ENCODE measurements around the gene GPX1.

The GPX1 gene

DNA sequence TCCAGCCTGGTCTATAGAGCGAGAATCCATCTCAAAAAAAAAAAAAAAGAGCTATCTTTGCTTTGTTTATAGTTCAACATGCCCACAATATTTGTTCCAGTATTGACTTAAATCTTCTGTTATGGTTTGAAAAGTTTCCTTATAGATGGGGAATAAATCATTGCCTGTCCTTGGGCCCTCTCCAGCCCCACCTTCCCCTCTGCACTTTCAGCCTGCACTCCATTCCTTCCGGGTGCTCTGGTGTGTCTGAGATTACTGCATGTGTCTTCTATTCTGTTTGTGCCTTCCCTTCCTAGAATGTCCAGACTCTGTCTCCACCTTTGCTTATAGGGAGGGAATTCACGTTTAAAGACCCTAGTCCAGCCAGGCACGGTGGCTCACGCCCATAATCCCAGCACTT is 25.2 kb upstream of the GPX1 start:
- Histone ChIP-seq H3K36me3 (ENCODE audit: insufficient read depth, low read length) (peaks cover 65% of the 10 kb centered on the region), H3K9ac (ENCODE audit: low read length) (no peak overlapping the region), H3K4me3 (ENCODE audit: low read depth, low read length, poor library complexity, severe bottlenecking) (no peak overlapping the region), H3F3A (ENCODE audit: insufficient read depth, low read length) (no peaks in the 10 kb centered on the region), H3K4me2 (ENCODE audit: low read length) (no peak overlapping the region), H3K9me3 (ENCODE audit: low read length) (peaks cover 13% of the 10 kb centered on the region), H3K9me2 (ENCODE audit: low read depth, low read length) (no peaks in the 10 kb centered on the region), H3K4me1 (ENCODE audit: insufficient read depth, low read length, severe bottlenecking) (peaks cover 6% of the 10 kb centered on the region), H2AFZ (ENCODE audit: low read length) (no peak overlapping the region), H3K27ac (ENCODE audit: low read depth, low read length, poor library complexity, severe bottlenecking) (no peak overlapping the region), H3K27me3 (ENCODE audit: insufficient read depth, low read length) (no peaks in the 10 kb centered on the region), H3K79me2 (ENCODE audit: insufficient read depth, low read length) (peaks cover 94% of the 10 kb centered on the region), H4K20me1 (ENCODE audit: insufficient read depth, low read length) (no peaks in the 10 kb centered on the region)
- TF ChIP-seq, protein P1, sequence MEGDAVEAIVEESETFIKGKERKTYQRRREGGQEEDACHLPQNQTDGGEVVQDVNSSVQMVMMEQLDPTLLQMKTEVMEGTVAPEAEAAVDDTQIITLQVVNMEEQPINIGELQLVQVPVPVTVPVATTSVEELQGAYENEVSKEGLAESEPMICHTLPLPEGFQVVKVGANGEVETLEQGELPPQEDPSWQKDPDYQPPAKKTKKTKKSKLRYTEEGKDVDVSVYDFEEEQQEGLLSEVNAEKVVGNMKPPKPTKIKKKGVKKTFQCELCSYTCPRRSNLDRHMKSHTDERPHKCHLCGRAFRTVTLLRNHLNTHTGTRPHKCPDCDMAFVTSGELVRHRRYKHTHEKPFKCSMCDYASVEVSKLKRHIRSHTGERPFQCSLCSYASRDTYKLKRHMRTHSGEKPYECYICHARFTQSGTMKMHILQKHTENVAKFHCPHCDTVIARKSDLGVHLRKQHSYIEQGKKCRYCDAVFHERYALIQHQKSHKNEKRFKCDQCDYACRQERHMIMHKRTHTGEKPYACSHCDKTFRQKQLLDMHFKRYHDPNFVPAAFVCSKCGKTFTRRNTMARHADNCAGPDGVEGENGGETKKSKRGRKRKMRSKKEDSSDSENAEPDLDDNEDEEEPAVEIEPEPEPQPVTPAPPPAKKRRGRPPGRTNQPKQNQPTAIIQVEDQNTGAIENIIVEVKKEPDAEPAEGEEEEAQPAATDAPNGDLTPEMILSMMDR (IDR thresholded peaks at IDR 0.05; ENCODE audit: low read length), result no peak
- TF ChIP-seq EZH2 (IDR thresholded peaks at IDR 0.05; ENCODE audit: borderline replicate concordance, low read length), result no peak

DNA sequence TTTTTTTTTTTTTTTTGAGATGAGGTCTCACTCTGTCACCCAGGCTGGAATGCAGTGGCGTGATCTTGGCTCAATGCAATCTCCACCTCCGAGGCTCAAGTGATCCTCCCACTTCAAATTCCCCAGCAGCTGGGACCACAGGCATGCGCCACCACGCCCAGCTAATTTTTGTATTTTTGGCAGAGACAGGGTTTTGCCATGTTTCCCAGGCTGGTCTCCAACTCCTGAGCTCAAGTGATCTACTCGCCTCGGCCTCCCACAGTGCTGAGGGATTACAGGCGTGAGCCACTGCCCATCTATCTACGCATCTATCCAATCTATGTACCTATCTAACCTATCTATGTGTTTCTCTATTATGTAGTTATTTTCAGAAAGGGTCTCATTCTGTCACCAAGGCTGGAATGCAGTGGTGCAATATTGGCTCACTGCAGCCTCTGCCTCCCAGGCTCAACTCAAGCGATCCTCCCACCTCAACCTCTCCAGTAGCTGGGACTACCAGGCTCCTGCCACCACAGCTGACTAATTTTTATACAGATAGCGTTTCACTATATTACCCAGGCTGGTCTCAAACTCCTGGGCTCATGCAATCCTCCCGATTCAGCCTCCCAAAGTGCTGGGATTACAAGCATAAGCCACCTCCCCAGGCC is 20.2 kb upstream of the GPX1 start:
- Histone ChIP-seq H3K4me1 (ENCODE audit: insufficient read depth, low read length, severe bottlenecking) (no peaks in the 10 kb centered on the region), H3K27me3 (ENCODE audit: insufficient read depth, low read length) (no peaks in the 10 kb centered on the region), H3K9ac (ENCODE audit: low read length) (no peak overlapping the region), H2AFZ (ENCODE audit: low read length) (no peak overlapping the region), H3K9me2 (ENCODE audit: low read depth, low read length) (no peaks in the 10 kb centered on the region), H3F3A (ENCODE audit: insufficient read depth, low read length) (no peaks in the 10 kb centered on the region), H3K27ac (ENCODE audit: low read depth, low read length, poor library complexity, severe bottlenecking) (no peak overlapping the region), H3K4me3 (ENCODE audit: low read depth, low read length, poor library complexity, severe bottlenecking) (no peak overlapping the region), H3K4me2 (ENCODE audit: low read length) (no peak overlapping the region), H3K9me3 (ENCODE audit: low read length) (peaks cover 13% of the 10 kb centered on the region), H4K20me1 (ENCODE audit: insufficient read depth, low read length) (no peaks in the 10 kb centered on the region), H3K36me3 (ENCODE audit: insufficient read depth, low read length) (peaks cover 77% of the 10 kb centered on the region), H3K79me2 (ENCODE audit: insufficient read depth, low read length) (peaks cover 87% of the 10 kb centered on the region)
- TF ChIP-seq EZH2 (IDR thresholded peaks at IDR 0.05; ENCODE audit: borderline replicate concordance, low read length), result no peak
- TF ChIP-seq, protein P1 (IDR thresholded peaks at IDR 0.05; ENCODE audit: low read length), result no peak

DNA sequence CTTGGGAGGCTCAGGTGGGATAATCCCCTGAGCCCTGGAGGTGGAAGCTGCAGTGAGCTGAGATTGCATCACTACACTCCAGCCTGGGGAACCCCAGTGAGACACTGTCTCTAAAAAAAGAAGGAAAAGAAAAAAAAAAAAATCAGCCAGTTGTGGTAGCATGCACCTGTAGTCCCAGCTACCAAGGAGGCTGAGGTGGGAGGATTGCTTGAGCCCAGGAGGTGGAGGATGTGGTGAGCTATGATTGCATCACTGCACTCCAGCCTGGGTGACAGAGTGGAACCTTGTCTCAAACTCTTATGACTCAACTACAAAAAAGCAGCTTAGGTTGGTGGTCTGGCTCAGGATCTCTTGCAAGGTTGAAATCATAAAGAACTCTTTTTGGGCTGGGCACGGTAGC is 19.3 kb upstream of the GPX1 start:
- no peaks in the 10 kb centered on the region for H3K4me1 ChIP-seq (ENCODE audit: insufficient read depth, low read length, severe bottlenecking)
- no peak overlapping the region for H3K9ac ChIP-seq (ENCODE audit: low read length)
- H3K9me3 ChIP-seq (ENCODE audit: low read length), result peaks cover 10% of the 10 kb centered on the region
- no peak overlapping the region for H2AFZ ChIP-seq (ENCODE audit: low read length)
- no peak overlapping the region for H3K27ac ChIP-seq (ENCODE audit: low read depth, low read length, poor library complexity, severe bottlenecking)
- no peaks in the 10 kb centered on the region for H3F3A ChIP-seq (ENCODE audit: insufficient read depth, low read length)
- H4K20me1 ChIP-seq (ENCODE audit: insufficient read depth, low read length), result no peaks in the 10 kb centered on the region
- H3K36me3 ChIP-seq (ENCODE audit: insufficient read depth, low read length), result peaks cover 77% of the 10 kb centered on the region
- no peaks in the 10 kb centered on the region for H3K9me2 ChIP-seq (ENCODE audit: low read depth, low read length)
- H3K4me3 ChIP-seq (ENCODE audit: low read depth, low read length, poor library complexity, severe bottlenecking), result no peak overlapping the region
- H3K27me3 ChIP-seq (ENCODE audit: insufficient read depth, low read length), result no peaks in the 10 kb centered on the region
- no peak overlapping the region for H3K4me2 ChIP-seq (ENCODE audit: low read length)
- no peak for TF ChIP-seq EZH2 (IDR thresholded peaks at IDR 0.05; ENCODE audit: borderline replicate concordance, low read length)
- TF ChIP-seq, protein P1 (IDR thresholded peaks at IDR 0.05; ENCODE audit: low read length), result no peak
- H3K79me2 ChIP-seq (ENCODE audit: insufficient read depth, low read length), result peaks cover 78% of the 10 kb centered on the region

All from OCI-LY1 (cell line).